ENCODE data around the gene ATF6. TPM values are rescaled to one million over a fixed set of nuclear protein-coding genes. Genes with fewer than 3 reads are reported as not detected.

Gene ATF6
- total RNA-seq, 2 experiments from 2014 or later, result 16.2 to 17.1 TPM

GRCh38 chr1:162011337-162012012 is 245.4 kb downstream of the ATF6 start:
- H3K4me3 ChIP-seq (ENCODE audit: low read length), result no peak overlapping the region
- H3K27ac Mint-ChIP-seq, result no peak overlapping the region
- H3K27me3 Mint-ChIP-seq, result peaks cover 3% of the 10 kb centered on the region
- TF ChIP-seq CTCF (IDR thresholded peaks at IDR 0.05), result no peak
- H3K4me3 Mint-ChIP-seq, result no peak overlapping the region
- H3K9me3 ChIP-seq (ENCODE audit: control insufficient read depth in 1 of 2, insufficient read depth in 1 of 2, low read length in 2 of 2), result peaks cover 0 to 5% of the 10 kb centered on the region in 2 experiments
- no peaks in the 10 kb centered on the region for H3K36me3 Mint-ChIP-seq (ENCODE audit: low read depth)
- intact Hi-C loops (cut with DNase I, micrococcal nuclease), result no loop called here
- no peaks in the 10 kb centered on the region for H3K4me1 ChIP-seq (ENCODE audit: insufficient read depth, low read length)
- ATAC-seq (ENCODE audit: poor library complexity) (no peak), DNase-seq (no peak)
- H3K9me3 Mint-ChIP-seq, result no peaks in the 10 kb centered on the region
- H3K36me3 ChIP-seq (ENCODE audit: insufficient read depth, low read length), result no peaks in the 10 kb centered on the region
- H3K27me3 ChIP-seq (ENCODE audit: control insufficient read depth in 1 of 2, insufficient read depth in 2 of 2, low read length in 2 of 2), result no peaks in the 10 kb centered on the region
- ChIA-PET CTCF (no interaction called here), POLR2A (no interaction called here)
- no peaks in the 10 kb centered on the region for H3K4me1 Mint-ChIP-seq (ENCODE audit: low read depth)
- H3K27ac ChIP-seq (ENCODE audit: low read depth in 1 of 2, low read length in 2 of 2), result no peak overlapping the region

- Mint-ChIP-seq H3K27me3 (peaks cover 3% of the 10 kb centered on the region), H3K36me3 (ENCODE audit: low read depth) (no peaks in the 10 kb centered on the region), H3K4me1 (ENCODE audit: low read depth) (no peaks in the 10 kb centered on the region), H3K4me3 (no peak overlapping the region), H3K9me3 (no peaks in the 10 kb centered on the region), H3K27ac (no peak overlapping the region)
- intact Hi-C loops (cut with DNase I, micrococcal nuclease), result no loop called here
- H3K4me1 ChIP-seq (ENCODE audit: insufficient read depth, low read length), result no peaks in the 10 kb centered on the region
- DNase-seq (no peak), ATAC-seq (ENCODE audit: poor library complexity) (no peak)
- no peak overlapping the region for H3K27ac ChIP-seq (ENCODE audit: low read depth in 1 of 2, low read length in 2 of 2)
- H3K4me3 ChIP-seq (ENCODE audit: low read length), result no peak overlapping the region
- ChIA-PET POLR2A (no interaction called here), CTCF (interaction anchor here (0.9 kb wide), 1 partner anchor 24 kb away, joined by 3 read pairs; no protein-coding TSS in a partner anchor)
- no peaks in the 10 kb centered on the region for H3K27me3 ChIP-seq (ENCODE audit: control insufficient read depth in 1 of 2, insufficient read depth in 2 of 2, low read length in 2 of 2)
- no peak for TF ChIP-seq CTCF (IDR thresholded peaks at IDR 0.05)
- H3K9me3 ChIP-seq (ENCODE audit: control insufficient read depth in 1 of 2, insufficient read depth in 1 of 2, low read length in 2 of 2), result peaks cover 0 to 5% of the 10 kb centered on the region in 2 experiments
- no peaks in the 10 kb centered on the region for H3K36me3 ChIP-seq (ENCODE audit: insufficient read depth, low read length)
Measured at GRCh38 chr1:162013289-162013688, 247.2 kb downstream of the ATF6 start.

Other genes starting within 250 kb of the ATF6 start
- gene HSPA6, start 241.8 kb upstream of the ATF6 start, total RNA-seq, result 1 to 10 TPM in 1 of 2 experiments, under 1 TPM in 1; 0.78 to 1.0 TPM
- under 1 TPM; 0.25 to 0.34 TPM for gene FCGR3A, start 216.5 kb upstream of the ATF6 start, total RNA-seq
- not detected for gene FCGR3B, start 135.1 kb upstream of the ATF6 start, total RNA-seq
- under 1 TPM in 1 of 2 experiments, not detected in 1; 0.36 TPM for gene FCGR2B, start 103.2 kb upstream of the ATF6 start, total RNA-seq
- not detected for gene FCRLA, start 59.1 kb upstream of the ATF6 start, total RNA-seq
- gene FCRLB, start 44.8 kb upstream of the ATF6 start, total RNA-seq, result under 1 TPM in 1 of 2 experiments, not detected in 1; 0.11 TPM
- gene DUSP12, start 16.5 kb upstream of the ATF6 start, total RNA-seq, result 10 to 100 TPM; 20.3 to 23.0 TPM